ENCODE data around the gene EBF3.

EBF3 gene

GRCh38 chr10:129790715-129791446, 173.2 kb downstream of the EBF3 start:
- DNase-seq, result no peak
- peaks cover 7% of the 10 kb centered on the region for H3K9me3 ChIP-seq (ENCODE audit: control insufficient read depth, low read length)
- no peak overlapping the region for H3K4me3 ChIP-seq (ENCODE audit: insufficient read depth, low read depth, low read length, poor library complexity, severe bottlenecking)
- H3K4me1 ChIP-seq (ENCODE audit: control insufficient read depth, insufficient read depth, low read length, poor library complexity, severe bottlenecking), result no peaks in the 10 kb centered on the region
- no peaks in the 10 kb centered on the region for H3K27me3 ChIP-seq (replicated peaks; ENCODE audit: control insufficient read depth, insufficient read depth, low read length, poor library complexity, severe bottlenecking)
- no peak overlapping the region for H3K27ac ChIP-seq (ENCODE audit: insufficient read depth, low read length, poor library complexity, severe bottlenecking)
- H3K36me3 ChIP-seq (ENCODE audit: control insufficient read depth, insufficient read depth, low read length), result no peaks in the 10 kb centered on the region

- DNase-seq, result no peak
- Histone ChIP-seq H3K9me3 (ENCODE audit: control insufficient read depth, low read length) (peaks cover 10% of the 10 kb centered on the region), H3K4me3 (ENCODE audit: insufficient read depth, low read depth, low read length, poor library complexity, severe bottlenecking) (no peak overlapping the region), H3K4me1 (ENCODE audit: control insufficient read depth, insufficient read depth, low read length, poor library complexity, severe bottlenecking) (no peaks in the 10 kb centered on the region), H3K36me3 (ENCODE audit: control insufficient read depth, insufficient read depth, low read length) (no peaks in the 10 kb centered on the region), H3K27me3 (replicated peaks; ENCODE audit: control insufficient read depth, insufficient read depth, low read length, poor library complexity, severe bottlenecking) (no peaks in the 10 kb centered on the region), H3K27ac (ENCODE audit: insufficient read depth, low read length, poor library complexity, severe bottlenecking) (no peak overlapping the region)
Measured at GRCh38 chr10:129788215-129788614, 175.9 kb downstream of the EBF3 start.

- Histone ChIP-seq H3K27me3 (replicated peaks; ENCODE audit: control insufficient read depth, insufficient read depth, low read length, poor library complexity, severe bottlenecking) (no peaks in the 10 kb centered on the region), H3K9me3 (ENCODE audit: control insufficient read depth, low read length) (peaks cover 10% of the 10 kb centered on the region), H3K4me1 (ENCODE audit: control insufficient read depth, insufficient read depth, low read length, poor library complexity, severe bottlenecking) (no peaks in the 10 kb centered on the region), H3K27ac (ENCODE audit: insufficient read depth, low read length, poor library complexity, severe bottlenecking) (no peak overlapping the region), H3K36me3 (ENCODE audit: control insufficient read depth, insufficient read depth, low read length) (no peaks in the 10 kb centered on the region), H3K4me3 (ENCODE audit: insufficient read depth, low read depth, low read length, poor library complexity, severe bottlenecking) (no peak overlapping the region)
- no peak for DNase-seq
Measured at GRCh38 chr10:129787557-129787956, 176.5 kb downstream of the EBF3 start.

- no peak for DNase-seq
- Histone ChIP-seq H3K4me3 (ENCODE audit: insufficient read depth, low read depth, low read length, poor library complexity, severe bottlenecking) (no peak overlapping the region), H3K4me1 (ENCODE audit: control insufficient read depth, insufficient read depth, low read length, poor library complexity, severe bottlenecking) (no peaks in the 10 kb centered on the region), H3K9me3 (ENCODE audit: control insufficient read depth, low read length) (peaks cover 12% of the 10 kb centered on the region), H3K36me3 (ENCODE audit: control insufficient read depth, insufficient read depth, low read length) (no peaks in the 10 kb centered on the region), H3K27ac (ENCODE audit: insufficient read depth, low read length, poor library complexity, severe bottlenecking) (no peak overlapping the region), H3K27me3 (replicated peaks; ENCODE audit: control insufficient read depth, insufficient read depth, low read length, poor library complexity, severe bottlenecking) (no peaks in the 10 kb centered on the region)
Measured at GRCh38 chr10:129786216-129786615, 177.9 kb downstream of the EBF3 start.

- Histone ChIP-seq H3K4me3 (ENCODE audit: insufficient read depth, low read depth, low read length, poor library complexity, severe bottlenecking) (no peak overlapping the region), H3K9me3 (ENCODE audit: control insufficient read depth, low read length) (peaks cover 13% of the 10 kb centered on the region), H3K27ac (ENCODE audit: insufficient read depth, low read length, poor library complexity, severe bottlenecking) (no peak overlapping the region), H3K4me1 (ENCODE audit: control insufficient read depth, insufficient read depth, low read length, poor library complexity, severe bottlenecking) (no peaks in the 10 kb centered on the region), H3K36me3 (ENCODE audit: control insufficient read depth, insufficient read depth, low read length) (no peaks in the 10 kb centered on the region), H3K27me3 (replicated peaks; ENCODE audit: control insufficient read depth, insufficient read depth, low read length, poor library complexity, severe bottlenecking) (no peaks in the 10 kb centered on the region)
- no peak for DNase-seq
Measured at GRCh38 chr10:129785536-129785981, 178.5 kb downstream of the EBF3 start.

All from effector memory CD4-positive, alpha-beta T cell (primary cell).